HEK293 (cell line): ENCODE measurements around the gene VAV3.

Source experiments
- CTCF ChIA-PET: fragments of 350-600 bp; formaldehyde crosslinking; extraction: SDS; loops from one replicate; lab custom pipeline; 2021; ENCODE audit warnings: antibody characterized with exemption; lab: Yijun Ruan, JAX
- POLR2A ChIA-PET: fragments of 300-600 bp; formaldehyde crosslinking; extraction: SDS; loops from one replicate; lab custom pipeline; 2020; ENCODE audit warnings: antibody characterized with exemption, inconsistent platforms; lab: Yijun Ruan, JAX
- H3K27ac ChIP-seq: fragments of 200-500 bp; sonication (Bioruptor generic); 2 replicates; pipeline ENCODE4 v1.5.1; 2014; ENCODE audit warnings: low read depth, low read length, control low read depth, inconsistent platforms; ENCODE audit errors: extremely low read depth
- H3K36me3 ChIP-seq, 2 experiments: fragments of 200-500 bp in 1 of 2; sonication (Bioruptor generic) in 1 of 2; 1 replicate in 1 of 2; 2 replicates in 1 of 2; pipeline ENCODE4 v1.5.1; 2014 to 2017; ENCODE audit warnings: inconsistent platforms in 2 of 2, low read length in 2 of 2; ENCODE audit not compliant: control insufficient read depth in 2 of 2, insufficient read depth in 1 of 2
- H3K4me1 ChIP-seq: fragments of 200-500 bp; sonication (Bioruptor generic); 2 replicates; pipeline ENCODE4 v1.5.1; 2014; ENCODE audit warnings: mild to moderate bottlenecking, low read length, inconsistent platforms; ENCODE audit not compliant: control insufficient read depth, insufficient read depth
- H3K4me3 ChIP-seq: 2 replicates; pipeline ENCODE4 v1.5.1; 2011; ENCODE audit warnings: low read depth, mild to moderate bottlenecking, control low read depth, low read length, moderate library complexity
- H3K9me3 ChIP-seq: fragments of 200-500 bp; sonication (Bioruptor generic); 2 replicates; pipeline ENCODE4 v1.5.1; 2014; ENCODE audit warnings: low read depth, low read length, inconsistent platforms; ENCODE audit not compliant: control insufficient read depth, insufficient read depth
- FEZF1 ChIP-seq: fragments of 450-650 bp; formaldehyde crosslinking; IDR thresholded peaks from 2 replicates; pipeline ENCODE4 v1.5.1; 2016; ENCODE audit warnings: missing biosample characterization, missing genetic modification characterization
- GFI1B ChIP-seq: fragments of 450-650 bp; formaldehyde crosslinking; IDR thresholded peaks from 2 replicates; pipeline ENCODE4 v1.5.1; 2016; ENCODE audit warnings: missing biosample characterization, missing genetic modification characterization
- GLIS2 ChIP-seq: fragments of 450-650 bp; formaldehyde crosslinking; IDR thresholded peaks from 2 replicates; pipeline ENCODE4 v1.5.1; 2016; ENCODE audit warnings: missing biosample characterization, missing genetic modification characterization
- KLF1 ChIP-seq: fragments of 450-650 bp; formaldehyde crosslinking; IDR thresholded peaks from 2 replicates; pipeline ENCODE4 v1.5.1; 2016; ENCODE audit warnings: missing biosample characterization, missing genetic modification characterization
- MZF1 ChIP-seq: fragments of 450-650 bp; formaldehyde crosslinking; IDR thresholded peaks from 2 replicates; pipeline ENCODE4 v1.5.1; 2017; ENCODE audit warnings: missing biosample characterization, missing genetic modification characterization, borderline replicate concordance
- OSR2 ChIP-seq: fragments of 450-650 bp; formaldehyde crosslinking; IDR thresholded peaks from 2 replicates; pipeline ENCODE4 v1.5.1; 2016; ENCODE audit warnings: missing biosample characterization, missing genetic modification characterization
- PRDM1 ChIP-seq: fragments of 450-650 bp; formaldehyde crosslinking; IDR thresholded peaks from 2 replicates; pipeline ENCODE4; 2016; ENCODE audit warnings: missing biosample characterization, missing genetic modification characterization
- PRDM10 ChIP-seq: fragments of 450-650 bp; formaldehyde crosslinking; IDR thresholded peaks from 2 replicates; pipeline ENCODE4 v1.5.1; 2016; ENCODE audit warnings: missing biosample characterization, missing genetic modification characterization
- SCRT2 ChIP-seq: fragments of 450-650 bp; formaldehyde crosslinking; IDR thresholded peaks from 2 replicates; pipeline ENCODE4 v1.5.1; 2016; ENCODE audit warnings: missing biosample characterization, missing genetic modification characterization
- SETDB1 ChIP-seq: IDR thresholded peaks from one replicate; pipeline ENCODE4 v1.6.1; 2017; ENCODE audit warnings: mild to moderate bottlenecking, low read length, moderate library complexity, mixed read lengths; ENCODE audit not compliant: insufficient read length
- SP7 ChIP-seq: fragments of 450-650 bp; formaldehyde crosslinking; IDR thresholded peaks from 2 replicates; pipeline ENCODE4 v1.5.1; 2016; ENCODE audit warnings: missing biosample characterization, missing genetic modification characterization
- TRIM28 ChIP-seq: IDR thresholded peaks from 2 replicates; pipeline ENCODE4 v1.6.1; 2011; ENCODE audit warnings: low read length, control low read depth, borderline replicate concordance
- ZBTB44 ChIP-seq: fragments of 450-650 bp; IDR thresholded peaks from 2 replicates; pipeline ENCODE4 v1.5.1; 2018; ENCODE audit warnings: missing biosample characterization, mild to moderate bottlenecking, missing genetic modification characterization
- ZIC2 ChIP-seq: fragments of 450-650 bp; formaldehyde crosslinking; IDR thresholded peaks from 2 replicates; pipeline ENCODE4 v1.5.1; 2016; ENCODE audit warnings: missing biosample characterization, missing genetic modification characterization
- ZNF133 ChIP-seq: fragments of 450-650 bp; formaldehyde crosslinking; IDR thresholded peaks from 2 replicates; pipeline ENCODE4 v1.5.1; 2016; ENCODE audit warnings: missing biosample characterization, missing genetic modification characterization
- ZNF148 ChIP-seq: fragments of 450-650 bp; formaldehyde crosslinking; IDR thresholded peaks from 2 replicates; pipeline ENCODE4 v1.5.0; 2017; ENCODE audit warnings: missing biosample characterization, missing genetic modification characterization, borderline replicate concordance
- ZNF16 ChIP-seq: fragments of 450-650 bp; formaldehyde crosslinking; IDR thresholded peaks from 2 replicates; pipeline ENCODE4 v1.5.1; 2016; ENCODE audit warnings: low read depth, missing biosample characterization, missing genetic modification characterization
- ZNF335 ChIP-seq: fragments of 450-650 bp; formaldehyde crosslinking; conservative IDR thresholded peaks from 2 replicates; pipeline ENCODE4 v1.5.1; 2016; ENCODE audit warnings: missing biosample characterization, missing genetic modification characterization
- ZNF416 ChIP-seq: fragments of 450-650 bp; formaldehyde crosslinking; IDR thresholded peaks from 2 replicates; pipeline ENCODE4 v1.5.1; 2016; ENCODE audit warnings: missing biosample characterization, missing genetic modification characterization
- ZNF473 ChIP-seq: fragments of 450-650 bp; formaldehyde crosslinking; IDR thresholded peaks from 2 replicates; pipeline ENCODE4 v1.5.1; 2017; ENCODE audit warnings: missing biosample characterization, missing genetic modification characterization
- ZNF548 ChIP-seq: fragments of 450-650 bp; formaldehyde crosslinking; IDR thresholded peaks from 2 replicates; pipeline ENCODE4 v1.5.1; 2016; ENCODE audit warnings: missing biosample characterization, missing genetic modification characterization
- ZNF654 ChIP-seq: fragments of 450-650 bp; formaldehyde crosslinking; IDR thresholded peaks from 2 replicates; pipeline ENCODE4 v1.5.1; 2016; ENCODE audit warnings: low read depth, missing biosample characterization, missing genetic modification characterization
- ZNF664 ChIP-seq: fragments of 450-650 bp; formaldehyde crosslinking; IDR thresholded peaks from 2 replicates; pipeline ENCODE4 v1.5.1; 2016; ENCODE audit warnings: missing biosample characterization, missing genetic modification characterization
- ZNF677 ChIP-seq: fragments of 450-650 bp; IDR thresholded peaks from 2 replicates; pipeline ENCODE4 v1.5.0; 2018; ENCODE audit warnings: missing biosample characterization, mild to moderate bottlenecking, missing genetic modification characterization, moderate library complexity
- ZNF768 ChIP-seq: fragments of 450-650 bp; formaldehyde crosslinking; IDR thresholded peaks from 2 replicates; pipeline ENCODE4 v1.5.1; 2018; ENCODE audit warnings: missing biosample characterization, mild to moderate bottlenecking, missing genetic modification characterization
- ZNF777 ChIP-seq: fragments of 450-650 bp; formaldehyde crosslinking; IDR thresholded peaks from 2 replicates; pipeline ENCODE4 v1.5.1; 2017; ENCODE audit warnings: missing biosample characterization, missing genetic modification characterization, borderline replicate concordance
- ZNF843 ChIP-seq: fragments of 450-650 bp; formaldehyde crosslinking; IDR thresholded peaks from 2 replicates; pipeline ENCODE4 v1.5.1; 2016; ENCODE audit warnings: missing biosample characterization, missing genetic modification characterization
- ZXDB ChIP-seq: fragments of 450-650 bp; formaldehyde crosslinking; IDR thresholded peaks from 2 replicates; pipeline ENCODE4 v1.5.1; 2016; ENCODE audit warnings: missing biosample characterization, missing genetic modification characterization
- TF ChIP-seq, protein P1 (sequence below): fragments of 450-650 bp; formaldehyde crosslinking; IDR thresholded peaks from 2 replicates; pipeline ENCODE4 v1.5.1; 2017; ENCODE audit warnings: missing biosample characterization, missing genetic modification characterization
- TF ChIP-seq, protein P2 (sequence below): fragments of 450-650 bp; formaldehyde crosslinking; IDR thresholded peaks from 2 replicates; pipeline ENCODE4 v1.5.1; 2017; ENCODE audit warnings: missing biosample characterization, missing genetic modification characterization

VAV3 gene

GRCh38 chr1:107668762-107669161, 296.2 kb downstream of the VAV3 start:
- H3K4me1 ChIP-seq: peaks cover 15% of the 10 kb centered on the region
- no peak overlapping the region for H3K27ac ChIP-seq
- no peaks in the 10 kb centered on the region for H3K36me3 ChIP-seq
- H3K9me3 ChIP-seq: no peaks in the 10 kb centered on the region
- POLR2A ChIA-PET: no interaction called here
- no peak overlapping the region for H3K4me3 ChIP-seq
- CTCF ChIA-PET: no interaction called here
- TF ChIP-seq PRDM10 (peak; percentile 66), ZNF654 (tag by site-specific recombination) (no peak), GLIS2 (tag by site-specific recombination) (no peak), ZNF473 (tag by site-specific recombination) (no peak), SP7 (tag by site-specific recombination) (no peak), TRIM28 (peak; percentile 12; the same call in 1 of the 2 replicates), ZNF416 (tag by site-specific recombination) (no peak), ZNF335 (tag by site-specific recombination) (0 out of 2 replicates have a peak, but pooled peaks have one; percentile 22), FEZF1 (tag by site-specific recombination) (0 out of 2 replicates have a peak, but pooled peaks have one; percentile 19), ZBTB44 (tag by site-specific recombination) (0 out of 2 replicates have a peak, but pooled peaks have one; percentile 8), SETDB1 (no peak), ZNF133 (tag by site-specific recombination) (no peak), OSR2 (tag by site-specific recombination) (peak; percentile 71; the same call in 1 of the 2 replicates), ZNF16 (tag by site-specific recombination) (no peak), ZIC2 (no peak), ZNF548 (tag by site-specific recombination) (no peak), KLF1 (tag by site-specific recombination) (no peak), ZNF843 (tag by site-specific recombination) (peak; percentile 32; the same call in 1 of the 2 replicates), ZXDB (no peak), ZNF777 (no peak), PRDM1 (tag by site-specific recombination) (0 out of 2 replicates have a peak, but pooled peaks have one; percentile 34), ZNF664 (tag by site-specific recombination) (peak; percentile 90), ZNF677 (no peak), ZNF148 (no peak), GFI1B (tag by site-specific recombination) (no peak), ZNF768 (tag by site-specific recombination) (no peak), MZF1 (tag by site-specific recombination) (peak; percentile 24; the same call in 1 of the 2 replicates), SCRT2 (tag by site-specific recombination) (no peak)
- TF ChIP-seq, protein P1, sequence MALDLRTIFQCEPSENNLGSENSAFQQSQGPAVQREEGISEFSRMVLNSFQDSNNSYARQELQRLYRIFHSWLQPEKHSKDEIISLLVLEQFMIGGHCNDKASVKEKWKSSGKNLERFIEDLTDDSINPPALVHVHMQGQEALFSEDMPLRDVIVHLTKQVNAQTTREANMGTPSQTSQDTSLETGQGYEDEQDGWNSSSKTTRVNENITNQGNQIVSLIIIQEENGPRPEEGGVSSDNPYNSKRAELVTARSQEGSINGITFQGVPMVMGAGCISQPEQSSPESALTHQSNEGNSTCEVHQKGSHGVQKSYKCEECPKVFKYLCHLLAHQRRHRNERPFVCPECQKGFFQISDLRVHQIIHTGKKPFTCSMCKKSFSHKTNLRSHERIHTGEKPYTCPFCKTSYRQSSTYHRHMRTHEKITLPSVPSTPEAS (tag by site-specific recombination): no peak
- TF ChIP-seq, protein P2, sequence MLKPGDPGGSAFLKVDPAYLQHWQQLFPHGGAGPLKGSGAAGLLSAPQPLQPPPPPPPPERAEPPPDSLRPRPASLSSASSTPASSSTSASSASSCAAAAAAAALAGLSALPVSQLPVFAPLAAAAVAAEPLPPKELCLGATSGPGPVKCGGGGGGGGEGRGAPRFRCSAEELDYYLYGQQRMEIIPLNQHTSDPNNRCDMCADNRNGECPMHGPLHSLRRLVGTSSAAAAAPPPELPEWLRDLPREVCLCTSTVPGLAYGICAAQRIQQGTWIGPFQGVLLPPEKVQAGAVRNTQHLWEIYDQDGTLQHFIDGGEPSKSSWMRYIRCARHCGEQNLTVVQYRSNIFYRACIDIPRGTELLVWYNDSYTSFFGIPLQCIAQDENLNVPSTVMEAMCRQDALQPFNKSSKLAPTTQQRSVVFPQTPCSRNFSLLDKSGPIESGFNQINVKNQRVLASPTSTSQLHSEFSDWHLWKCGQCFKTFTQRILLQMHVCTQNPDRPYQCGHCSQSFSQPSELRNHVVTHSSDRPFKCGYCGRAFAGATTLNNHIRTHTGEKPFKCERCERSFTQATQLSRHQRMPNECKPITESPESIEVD: peak; percentile 61
